Common myeloid progenitor, CD34-positive (primary cell): ENCODE data around the gene SHANK2. TPM values are rescaled to one million over a fixed set of nuclear protein-coding genes. Genes with fewer than 3 reads are reported as not detected.

Experiments
- CTCF ChIA-PET: fragments of 350-600 bp; sonication (Branson Sonifier 250); formaldehyde crosslinking; loops from one replicate; lab custom pipeline; 2021; ENCODE audit warnings: antibody characterized with exemption; lab: Charles Lee
- POLR2A ChIA-PET: fragments of 350-600 bp; sonication (Branson Sonifier 250); formaldehyde crosslinking; loops from one replicate; lab custom pipeline; 2021; ENCODE audit warnings: antibody characterized with exemption; lab: Charles Lee
- DNase-seq, 3 donors: peaks; one replicate each; pipeline versions ENCODE4 v3.0.0 to v3.0.0-alpha.2; 2013
- H3K27ac ChIP-seq, 2 experiments: 1 replicate in 1 of 2; 2 replicates in 1 of 2; pipeline ENCODE4 v1.7.0; 2013; ENCODE audit warnings: inconsistent platforms in 2 of 2, low read length in 2 of 2, mild to moderate bottlenecking in 2 of 2, low read depth in 1 of 2, moderate library complexity in 1 of 2; ENCODE audit not compliant: severe bottlenecking in 2 of 2, insufficient read depth in 1 of 2, poor library complexity in 1 of 2
- H3K27me3 ChIP-seq, 5 experiments: replicated peaks in 2 of 5; 1 replicate in 3 of 5; 2 replicates in 2 of 5; pipeline versions ENCODE4 v1.6.1 to v1.7.0; 2013; ENCODE audit warnings: low read length in 4 of 5, mild to moderate bottlenecking in 2 of 5, moderate library complexity in 2 of 5, inconsistent platforms in 1 of 5; ENCODE audit not compliant: insufficient read depth in 5 of 5, control insufficient read depth in 4 of 5
- H3K36me3 ChIP-seq, 4 experiments: 1 replicate in 2 of 4; 2 replicates in 2 of 4; pipeline versions ENCODE4 v1.6.1 to v1.7.0; 2013; ENCODE audit warnings: low read length in 3 of 4, control low read depth in 1 of 4, mild to moderate bottlenecking in 1 of 4; ENCODE audit not compliant: control insufficient read depth in 4 of 4, insufficient read depth in 4 of 4
- H3K4me1 ChIP-seq, 4 experiments: 1 replicate in 3 of 4; 2 replicates in 1 of 4; pipeline versions ENCODE4 v1.6.1 to v1.7.1; 2013; ENCODE audit warnings: low read length in 3 of 4, mild to moderate bottlenecking in 3 of 4, control low read depth in 1 of 4, inconsistent platforms in 1 of 4, moderate library complexity in 1 of 4; ENCODE audit not compliant: control insufficient read depth in 4 of 4, insufficient read depth in 4 of 4; ENCODE audit errors: control extremely low read depth in 1 of 4
- H3K4me3 ChIP-seq, 7 experiments: 1 replicate in 4 of 7; 2 replicates in 3 of 7; pipeline versions ENCODE4 v1.5.1 to v1.7.0; 2013; ENCODE audit warnings: mild to moderate bottlenecking in 7 of 7, low read length in 6 of 7, moderate library complexity in 6 of 7, inconsistent platforms in 2 of 7, low read depth in 2 of 7, control low read depth in 1 of 7; ENCODE audit not compliant: insufficient read depth in 4 of 7, control insufficient read depth in 1 of 7; ENCODE audit errors: extremely low read depth in 1 of 7
- H3K9me3 ChIP-seq, 5 experiments: 1 replicate in 4 of 5; 2 replicates in 1 of 5; pipeline versions ENCODE4 v1.6.1 to v1.7.1; 2013; ENCODE audit warnings: low read length in 4 of 5, mild to moderate bottlenecking in 2 of 5, inconsistent platforms in 1 of 5, low read depth in 1 of 5, moderate library complexity in 1 of 5; ENCODE audit not compliant: control insufficient read depth in 4 of 5, insufficient read depth in 2 of 5; ENCODE audit errors: control extremely low read depth in 1 of 5
- WGBS: methylation state at CpG from one replicate; pipeline ENCODE4 v1.1.5; 2013; ENCODE audit not compliant: insufficient coverage; 5-methylcytosine and 5-hydroxymethylcytosine counted together
- polyA plus RNA-seq: library from polyadenylated mRNA; unstranded; fragments of 120-200 nt; gene quantifications from one replicate; pipeline ENCODE4 v1.2.1, GENCODE V29; 2013

SHANK2 gene
- 0.20 TPM for polyA plus RNA-seq

DNA sequence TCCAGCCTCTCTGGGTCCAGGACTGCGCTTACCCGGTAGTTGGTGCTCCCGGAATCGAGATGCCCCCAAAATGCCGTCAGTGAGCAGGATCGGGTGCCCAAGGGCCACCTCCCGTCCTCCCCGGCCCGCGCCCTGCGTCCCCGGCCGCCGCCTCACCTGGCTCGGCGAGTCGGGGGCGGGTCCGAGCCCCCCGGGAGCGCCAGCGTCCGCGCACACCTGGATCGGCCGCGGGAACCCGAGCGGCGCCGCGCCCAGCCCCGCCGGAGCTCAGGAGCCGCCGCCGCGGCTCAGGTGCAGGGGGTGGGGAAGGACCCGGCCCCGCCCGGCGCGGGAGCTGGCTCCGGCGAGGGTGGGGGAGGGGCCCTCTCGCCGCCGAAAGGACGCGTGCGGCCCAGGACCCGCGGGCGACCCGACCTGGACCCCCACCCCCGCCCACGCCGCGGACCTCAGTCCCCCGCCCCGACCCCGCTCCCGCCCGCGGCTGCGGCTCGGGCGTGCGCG, at the start of gene SHANK2:
Gene SHANK2, minus strand, starts transcription at position 309 of the 501 bp plus-strand sequence. CDS start 105,251 bp downstream, outside the sequence.
- Histone ChIP-seq H3K27ac (no peak within 1 kb of the TSS), H3K27me3 (peaks cover 0 to 95% (median 40%) of the 10 kb centered on the region in 5 experiments), H3K4me1 (peaks cover 0 to 28% (median 9%) of the 10 kb centered on the region in 4 experiments), H3K4me3 (peak within 1 kb of the TSS in 5 of 7 experiments; percentile 8 to 59 (median 50)), H3K36me3 (no peaks in the 10 kb centered on the region), H3K9me3 (no peaks in the 10 kb centered on the region)
- no peak for DNase-seq
- under 1% methylated on average over 61 of the region's 70 CpGs for WGBS
- CTCF ChIA-PET, result interaction anchor here (0.8 kb wide), 1 partner anchor 165 kb away, joined by 3 read pairs; no protein-coding TSS in a partner anchor
- POLR2A ChIA-PET, result no interaction called here

DNA sequence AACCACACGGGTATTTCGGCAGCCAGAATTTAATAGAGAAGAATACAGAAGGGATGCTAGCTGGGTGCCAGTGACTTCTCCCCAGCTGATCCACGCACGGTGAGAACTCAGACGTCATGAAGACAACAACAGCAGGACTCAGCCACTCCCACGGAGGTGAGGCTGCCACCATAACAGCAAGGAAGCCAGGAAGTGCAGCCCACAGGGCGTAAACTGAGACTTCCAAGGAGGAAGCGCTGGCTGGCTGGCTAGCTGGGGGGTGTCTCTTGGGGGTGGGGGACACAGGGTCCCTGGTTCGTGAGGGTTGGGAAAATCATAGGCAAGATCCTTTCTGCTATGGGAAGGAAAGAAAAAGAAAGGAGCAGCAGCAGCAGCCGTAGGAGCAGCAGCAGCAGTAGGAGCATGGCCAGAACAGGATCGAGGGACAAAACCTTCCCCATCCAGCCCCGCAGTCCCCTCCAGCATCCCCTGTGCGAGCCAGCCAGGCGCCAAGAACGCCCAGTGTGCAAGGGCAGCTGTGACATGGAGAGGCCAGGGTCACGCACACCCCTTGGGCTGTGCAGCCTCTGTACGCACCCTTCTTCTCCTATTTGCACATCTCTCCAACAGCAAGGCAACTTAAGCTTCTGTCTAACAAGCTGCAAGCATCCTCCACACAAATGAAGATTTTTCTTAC, 49.6 kb upstream of the SHANK2 start:
- peaks cover 0 to 44% (median 2%) of the 10 kb centered on the region in 5 experiments for H3K27me3 ChIP-seq
- no peak for DNase-seq
- POLR2A ChIA-PET, result no interaction called here
- no peak overlapping the region for H3K27ac ChIP-seq
- no peaks in the 10 kb centered on the region for H3K9me3 ChIP-seq
- no peak overlapping the region for H3K4me3 ChIP-seq
- H3K4me1 ChIP-seq, result no peaks in the 10 kb centered on the region
- H3K36me3 ChIP-seq, result no peaks in the 10 kb centered on the region
- CTCF ChIA-PET, result no interaction called here
- 64% methylated on average over 12 of the region's 17 CpGs for WGBS

DNA sequence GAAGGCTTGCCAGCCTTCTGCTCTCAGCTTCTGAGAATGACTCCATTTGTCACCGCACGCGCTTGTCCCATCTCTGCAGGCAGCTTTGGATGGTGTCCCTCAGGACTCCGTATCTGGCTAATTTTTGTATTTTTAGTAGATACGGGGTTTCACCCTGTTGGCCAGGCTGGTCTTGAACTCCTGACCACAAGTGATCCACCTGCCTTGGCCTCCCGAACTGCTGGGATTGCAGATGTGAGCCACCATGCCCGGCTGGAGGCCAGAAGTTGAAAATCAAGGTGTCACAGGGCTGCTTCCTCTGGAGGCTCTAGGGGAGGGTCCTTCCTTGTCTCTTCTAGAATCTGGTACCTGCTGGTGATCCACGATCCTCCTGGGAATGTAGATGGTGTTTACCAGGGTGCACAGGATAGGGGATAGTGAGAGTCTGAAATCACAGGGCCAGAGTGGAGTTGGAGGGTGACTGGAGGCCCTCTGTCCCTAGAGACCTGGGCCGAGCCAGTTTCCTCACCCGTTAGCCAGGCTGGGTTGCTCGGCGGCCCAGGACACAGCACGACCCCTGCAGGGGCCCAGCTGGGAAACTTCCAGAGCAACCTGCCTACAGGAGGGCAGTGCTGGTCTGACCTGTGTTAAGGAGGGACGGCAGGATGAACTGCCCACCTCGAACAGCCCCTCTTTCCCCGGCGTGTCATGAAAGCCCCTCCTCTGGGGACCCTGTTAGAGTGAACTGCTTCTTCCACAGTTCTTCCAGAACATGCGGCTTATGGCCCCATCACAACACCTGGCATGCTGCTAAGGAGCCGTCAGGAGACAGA, 48.9 kb upstream of the SHANK2 start:
- 89% methylated on average over 14 of the region's 19 CpGs for WGBS

DNA sequence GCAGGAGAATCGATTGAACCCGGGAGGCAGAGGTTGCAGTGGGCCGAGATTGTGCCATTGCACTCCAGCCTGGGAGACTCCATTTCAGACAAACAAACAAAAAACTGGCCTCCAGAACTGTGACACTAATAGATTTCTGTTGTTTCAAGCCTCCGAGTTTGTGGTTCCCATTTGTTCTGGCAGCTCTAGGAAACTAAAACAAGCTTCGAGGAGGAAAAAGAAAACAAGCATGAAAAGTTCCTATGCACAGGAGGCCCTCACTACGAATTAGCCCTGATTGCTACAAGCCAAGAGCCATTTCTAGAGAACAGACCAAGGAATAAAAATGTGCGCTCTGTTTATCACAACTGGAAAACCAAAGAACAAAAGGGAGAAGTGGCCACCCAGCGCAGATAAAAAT, 47.8 kb upstream of the SHANK2 start:
- Histone ChIP-seq H3K27me3 (peaks cover 0 to 44% (median 2%) of the 10 kb centered on the region in 5 experiments), H3K4me1 (no peaks in the 10 kb centered on the region), H3K27ac (no peak overlapping the region), H3K4me3 (no peak overlapping the region), H3K36me3 (no peaks in the 10 kb centered on the region), H3K9me3 (no peaks in the 10 kb centered on the region)
- POLR2A ChIA-PET, result no interaction called here
- DNase-seq, result no peak
- CTCF ChIA-PET, result no interaction called here
- 79% methylated on average over 7 of the region's 8 CpGs for WGBS

More for the DNA sequence above, 48.9 kb upstream of the SHANK2 start:
- Histone ChIP-seq H3K4me1 (no peaks in the 10 kb centered on the region), H3K27ac (no peak overlapping the region), H3K4me3 (no peak overlapping the region), H3K27me3 (peaks cover 0 to 44% (median 2%) of the 10 kb centered on the region in 5 experiments), H3K9me3 (no peaks in the 10 kb centered on the region), H3K36me3 (no peaks in the 10 kb centered on the region)
- CTCF ChIA-PET, result no interaction called here
- POLR2A ChIA-PET, result no interaction called here
- DNase-seq, result no peak

DNA sequence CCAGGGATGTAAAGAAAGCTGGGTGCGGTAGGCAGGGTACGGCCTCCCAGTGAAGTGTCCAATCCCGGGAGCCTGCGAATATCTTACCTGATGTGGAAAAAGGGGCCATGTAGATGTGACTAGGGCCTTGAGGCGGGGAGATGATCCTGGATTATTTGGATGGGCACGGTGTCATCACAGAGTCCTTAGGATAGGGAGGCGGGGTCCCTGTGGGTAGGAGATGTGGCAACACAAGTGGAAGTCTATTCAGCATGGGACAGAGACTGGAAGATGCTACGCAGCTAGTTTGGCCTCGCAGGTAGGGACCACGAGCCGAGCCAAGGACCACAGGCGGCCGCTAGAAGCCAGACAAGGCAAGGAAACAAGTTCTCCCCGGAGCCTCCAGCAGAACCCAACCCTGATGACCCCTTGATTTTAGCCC, 46.4 kb upstream of the SHANK2 start:
- peaks cover 0 to 41% (median 2%) of the 10 kb centered on the region in 5 experiments for H3K27me3 ChIP-seq
- WGBS, result 98% methylated on average over 14 of the region's 14 CpGs
- no peak overlapping the region for H3K4me3 ChIP-seq
- H3K36me3 ChIP-seq, result no peaks in the 10 kb centered on the region
- H3K9me3 ChIP-seq, result peaks cover 0 to 6% (median 0%) of the 10 kb centered on the region in 5 experiments
- no peaks in the 10 kb centered on the region for H3K4me1 ChIP-seq
- H3K27ac ChIP-seq, result no peak overlapping the region
- no peak for DNase-seq
- POLR2A ChIA-PET, result no interaction called here
- CTCF ChIA-PET, result no interaction called here

DNA sequence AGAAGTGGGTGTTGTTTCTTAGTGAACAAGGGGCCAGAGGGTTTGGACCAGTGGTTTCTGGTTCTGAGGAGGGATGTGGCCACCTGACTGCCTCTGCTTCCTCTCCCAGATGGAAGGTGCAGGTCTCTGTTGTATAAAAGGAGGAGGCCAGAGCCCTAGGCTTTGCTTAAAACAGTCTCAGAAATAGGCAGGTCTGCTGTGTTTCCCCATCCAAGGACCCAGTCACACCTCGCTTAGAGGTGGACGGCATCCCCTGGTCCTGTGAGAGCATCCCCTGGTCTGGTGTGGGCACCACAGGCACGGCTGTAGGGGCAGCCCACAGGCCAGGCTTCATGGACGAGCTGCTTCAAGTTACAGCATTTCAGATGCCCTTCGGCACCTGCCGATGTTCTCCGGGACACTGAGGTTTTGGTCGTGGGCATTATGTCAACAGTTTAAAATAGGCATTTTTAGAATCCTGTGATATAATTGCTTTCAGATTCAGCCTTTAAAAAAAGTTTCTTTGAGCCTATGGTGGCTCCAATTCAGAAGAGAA, 45.7 kb upstream of the SHANK2 start:
- CTCF ChIA-PET, result no interaction called here
- no peaks in the 10 kb centered on the region for H3K4me1 ChIP-seq
- POLR2A ChIA-PET, result no interaction called here
- no peaks in the 10 kb centered on the region for H3K36me3 ChIP-seq
- no peak overlapping the region for H3K27ac ChIP-seq
- no peak overlapping the region for H3K4me3 ChIP-seq
- 97% methylated on average over 7 of the region's 8 CpGs for WGBS
- no peak for DNase-seq
- H3K27me3 ChIP-seq, result peaks cover 0 to 34% (median 2%) of the 10 kb centered on the region in 5 experiments
- H3K9me3 ChIP-seq, result peaks cover 0 to 6% (median 1%) of the 10 kb centered on the region in 5 experiments
